COLO668 (cell line): Measurements from ENCODE around the gene TFF2.

Experiments
- DNase-seq: peaks from one replicate; lab custom pipeline; 2025; ENCODE audit not compliant: unreplicated experiment; lab: John Stamatoyannopoulos, UW

TFF2 gene

GRCh38 chr21:42321231-42321630, 29.6 kb downstream of the TFF2 start:
- no peak for DNase-seq

GRCh38 chr21:42320791-42321190, 30.0 kb downstream of the TFF2 start:
- no peak for DNase-seq

- DNase-seq = peak; percentile 47
These were observed 30.8 kb downstream of the TFF2 start for GRCh38 chr21:42319851-42320572.

- no peak for DNase-seq
These were observed 31.4 kb downstream of the TFF2 start for GRCh38 chr21:42319376-42319775.

- peak; percentile 62 for DNase-seq
These were observed 32.7 kb downstream of the TFF2 start for GRCh38 chr21:42317826-42318746.

- DNase-seq = peak; percentile 90
These were observed 33.5 kb downstream of the TFF2 start for GRCh38 chr21:42317341-42317741.

- peak; percentile 92 for DNase-seq
These were observed 33.9 kb downstream of the TFF2 start for GRCh38 chr21:42316891-42317290.

GRCh38 chr21:42315296-42315891, 35.4 kb downstream of the TFF2 start, which contains the start of gene TFF3:
Gene TFF3 (minus strand): TSS chr21:42315409. CDS start chr21:42315374, 35 bp downstream.
- peak; percentile 97 for DNase-seq

- no peak for DNase-seq
These were observed 36.0 kb downstream of the TFF2 start for GRCh38 chr21:42314616-42315295.

- peak; percentile 85 for DNase-seq
These were observed 37.3 kb downstream of the TFF2 start for GRCh38 chr21:42313501-42313969.

- peak; percentile 82 for DNase-seq
These were observed 38.1 kb downstream of the TFF2 start for GRCh38 chr21:42312626-42313104.

- DNase-seq = peak; percentile 35
These were observed 38.8 kb downstream of the TFF2 start for GRCh38 chr21:42311816-42312625.

- no peak for DNase-seq
These were observed 39.6 kb downstream of the TFF2 start for GRCh38 chr21:42311160-42311559.

GRCh38 chr21:42310411-42311001, 40.3 kb downstream of the TFF2 start:
- no peak for DNase-seq

- peak; percentile 84 for DNase-seq
These were observed 41.0 kb downstream of the TFF2 start for GRCh38 chr21:42309753-42310213.

- DNase-seq = peak; percentile 71
These were observed 41.7 kb downstream of the TFF2 start for GRCh38 chr21:42308914-42309752.

- DNase-seq = no peak
These were observed 42.5 kb downstream of the TFF2 start for GRCh38 chr21:42308161-42308913.

- no peak for DNase-seq
These were observed 43.7 kb downstream of the TFF2 start for GRCh38 chr21:42307106-42307505.
